ENCODE measurements around the gene KRT78.

Gene KRT78

DNA sequence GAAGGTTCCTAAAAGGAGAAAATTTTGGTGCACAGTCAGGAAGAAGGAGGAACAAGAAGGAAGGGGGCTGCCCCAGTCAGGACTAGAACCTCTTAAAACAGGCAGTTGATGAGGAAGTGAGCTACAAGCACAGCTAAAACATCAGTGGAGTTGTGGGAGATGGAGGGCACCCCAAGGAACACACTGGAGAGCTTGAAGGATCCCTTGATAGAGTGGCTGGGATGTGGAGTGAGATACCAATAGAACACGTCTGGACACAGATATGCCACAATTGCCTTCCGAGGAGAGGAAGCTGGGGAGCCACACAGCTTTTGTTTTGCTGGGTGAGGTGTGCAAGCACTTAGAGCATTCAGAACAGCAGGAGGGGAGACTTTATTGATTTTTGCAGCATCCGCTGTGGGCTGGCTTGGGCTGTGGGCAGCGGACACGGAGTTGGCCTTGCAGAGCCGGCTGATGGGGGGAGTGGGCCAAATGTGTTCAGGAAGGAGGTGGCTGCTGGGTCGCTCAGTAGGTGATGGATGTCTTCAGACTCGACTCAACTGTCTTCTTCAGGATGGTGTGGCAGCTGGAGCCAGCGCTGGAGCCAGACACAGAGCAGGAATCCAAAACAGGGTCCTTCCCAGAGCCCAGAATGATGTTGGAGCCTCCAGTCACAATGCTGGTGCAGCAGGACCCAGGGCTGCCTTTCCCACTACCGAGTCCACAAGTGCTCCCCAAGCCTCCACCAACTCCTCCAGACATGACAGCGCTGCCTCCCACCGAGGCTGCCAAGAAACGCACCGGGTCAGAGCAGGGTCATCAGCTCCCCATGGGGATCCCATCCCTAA is 10.0 kb downstream of the KRT78 start:
- no peak for DNase-seq

DNA sequence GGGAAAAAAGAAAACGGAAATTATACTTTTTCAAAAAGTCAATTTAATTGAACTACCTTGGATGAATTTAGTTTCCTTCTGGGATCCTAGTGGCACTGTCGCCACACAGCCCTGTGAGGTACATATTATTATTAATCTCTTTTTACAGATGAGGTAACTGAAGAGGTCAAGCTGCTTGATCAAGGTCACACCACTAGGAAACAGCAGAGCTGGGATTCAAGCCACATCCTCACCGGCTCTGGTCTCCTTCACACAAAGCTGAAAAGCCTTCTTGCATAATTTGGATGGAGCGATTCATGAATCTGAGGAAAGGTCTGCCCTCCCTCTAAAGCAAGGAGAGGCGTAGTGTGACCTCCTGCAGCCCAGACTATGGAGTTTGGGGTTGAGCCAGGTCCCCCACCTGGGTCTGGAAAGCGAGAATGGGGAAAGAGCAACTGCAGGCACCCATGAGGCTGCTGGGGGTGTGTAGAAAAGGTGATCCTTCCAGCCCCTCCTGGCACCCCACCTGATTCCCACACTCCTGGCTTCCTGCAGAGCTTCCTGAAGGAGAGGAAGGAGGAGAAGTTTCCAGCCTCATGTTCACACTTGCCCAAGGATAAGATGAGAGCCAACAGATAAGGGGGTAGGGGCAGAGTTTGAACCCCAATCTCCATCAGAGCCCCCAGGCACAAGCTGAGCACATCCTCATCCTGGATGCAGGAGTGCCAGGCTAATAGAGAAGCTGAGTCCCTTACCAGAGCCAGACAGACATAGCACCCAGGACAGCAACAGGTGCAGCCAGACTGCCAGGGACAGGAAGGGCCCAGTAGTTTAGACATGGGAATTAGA is 10.8 kb downstream of the KRT78 start:
- no peak for DNase-seq

DNA sequence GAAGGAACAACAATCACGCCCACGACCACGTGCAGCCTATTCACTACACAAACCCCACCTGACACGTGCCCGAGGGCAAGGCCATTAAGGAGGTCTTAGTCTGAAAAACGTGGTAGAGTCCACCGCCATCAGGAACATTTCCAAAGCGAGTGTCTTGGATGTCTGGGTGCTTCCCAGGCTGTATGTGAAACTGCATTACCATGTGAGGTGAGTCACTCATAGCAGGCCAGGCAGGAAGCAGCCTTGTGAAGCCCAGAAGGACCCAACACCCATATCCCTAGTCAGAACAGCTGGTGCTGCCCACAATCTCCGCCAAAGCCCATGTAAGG is 11.4 kb downstream of the KRT78 start:
- DNase-seq: no peak

DNA sequence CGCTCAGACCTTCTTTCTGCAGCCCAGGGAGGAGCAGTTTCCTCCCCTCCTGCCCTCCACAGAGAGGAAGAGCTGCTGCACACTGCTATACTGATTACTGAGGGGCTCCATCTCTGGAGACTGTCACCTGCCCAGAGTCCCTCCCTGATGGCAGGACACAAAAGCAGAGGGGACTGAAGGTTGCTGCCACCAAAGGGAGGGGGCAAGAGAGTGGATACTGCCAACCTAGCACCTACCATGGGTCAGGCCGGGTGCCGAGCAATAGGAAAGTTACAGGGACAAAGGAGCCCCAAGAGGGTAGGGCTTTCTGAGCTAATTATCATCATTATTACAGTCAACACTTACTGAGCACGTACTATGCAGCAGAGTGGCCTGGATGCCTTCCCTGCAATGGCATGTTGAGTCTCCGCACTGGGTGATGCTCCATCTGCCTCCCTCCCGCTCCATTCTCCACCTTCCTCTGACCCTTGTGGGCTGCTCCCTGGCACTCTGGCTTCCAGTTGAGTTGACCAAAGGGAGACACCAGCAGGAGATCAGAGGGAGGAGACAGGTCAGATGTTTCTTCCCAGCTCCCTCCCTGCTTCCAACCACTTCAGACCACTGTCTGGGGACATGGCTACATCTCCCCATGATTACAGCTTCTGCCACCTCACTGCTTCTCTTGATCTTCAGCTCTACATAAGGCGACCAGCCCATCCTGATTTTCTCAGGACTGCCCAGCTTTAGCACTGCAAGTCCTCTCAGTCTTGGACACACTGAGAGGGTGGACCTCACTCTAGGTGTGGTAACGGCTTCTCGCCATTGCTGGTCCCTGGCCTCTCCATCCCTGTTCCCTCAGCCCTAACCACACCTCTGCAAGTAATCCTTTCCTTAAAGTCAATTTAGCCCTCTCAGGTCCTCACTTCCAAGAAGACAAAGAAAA is 12.0 kb downstream of the KRT78 start:
- DNase-seq: no peak

DNA sequence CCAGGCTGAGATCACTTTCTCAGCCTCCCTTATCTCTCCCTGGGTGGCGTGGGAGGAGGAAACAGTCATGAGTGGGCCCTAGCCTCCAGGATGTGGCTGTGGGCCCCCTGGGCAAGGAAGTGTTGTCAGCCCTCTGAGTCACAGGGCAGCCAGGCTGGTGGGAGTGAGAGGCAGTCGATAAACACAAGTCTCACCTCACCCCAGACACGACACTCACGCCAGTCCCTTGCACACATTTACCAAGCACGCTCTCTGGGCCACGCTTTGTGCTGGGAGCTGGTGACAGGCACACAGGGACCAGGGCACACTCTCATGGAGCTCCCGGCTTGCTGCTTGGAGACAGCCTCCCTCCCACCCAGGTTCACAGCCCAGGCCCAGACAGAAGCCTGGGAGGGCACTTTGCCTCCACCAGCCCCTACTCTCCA is 12.7 kb downstream of the KRT78 start:
- DNase-seq: peak; percentile 76

DNA sequence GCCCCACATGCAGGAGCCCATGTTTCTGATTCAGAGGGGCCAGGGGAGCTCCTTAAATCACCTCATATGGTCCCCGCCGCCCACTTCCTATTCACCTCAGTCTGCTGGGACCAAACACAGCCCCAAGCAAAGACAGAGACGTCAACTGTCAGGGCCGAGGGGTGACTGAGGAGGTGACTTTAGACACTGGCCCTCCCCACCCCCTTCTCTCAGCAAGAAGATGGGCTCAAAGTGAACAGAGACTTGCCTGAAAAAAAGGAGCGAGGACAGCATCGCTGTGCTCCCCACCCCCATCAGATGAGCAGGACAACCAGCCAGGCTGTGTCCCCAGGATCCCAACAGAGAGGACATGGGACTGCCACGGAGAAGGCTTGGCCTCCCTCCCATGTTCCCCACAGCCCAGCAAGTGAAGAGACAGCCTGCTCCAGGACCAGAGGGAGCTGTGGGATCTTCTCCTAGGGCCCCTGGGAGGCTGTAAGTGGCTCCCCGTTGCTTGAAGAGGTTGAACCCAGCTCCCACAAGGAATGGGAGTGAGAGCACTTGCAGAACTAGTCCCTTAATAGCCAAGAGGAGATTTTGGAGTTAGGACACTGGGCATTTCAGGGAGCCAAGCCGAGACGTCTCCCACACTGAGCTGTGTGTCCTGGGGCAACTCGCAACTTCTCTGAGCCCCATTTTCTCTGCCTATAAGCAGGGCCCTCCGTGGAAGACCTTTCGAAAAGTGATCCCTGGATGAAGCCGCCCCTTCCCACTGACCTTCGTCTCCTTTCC is 13.3 kb downstream of the KRT78 start:
- DNase-seq: peak; percentile 11

DNA sequence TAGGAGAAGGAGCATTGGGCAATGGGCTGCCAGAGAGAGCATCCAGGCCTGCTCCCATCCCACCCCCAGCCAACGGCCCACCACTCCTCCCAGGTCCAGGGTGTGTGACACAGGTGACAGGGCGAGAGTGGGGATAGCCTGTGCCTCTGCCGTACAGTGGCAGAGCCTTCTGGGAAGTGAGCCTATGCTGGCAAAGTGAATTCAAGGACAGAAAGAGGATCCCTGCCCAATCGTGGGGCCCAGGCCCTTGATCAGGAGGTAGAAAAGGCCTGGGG is 14.1 kb downstream of the KRT78 start:
- no peak for DNase-seq

DNA sequence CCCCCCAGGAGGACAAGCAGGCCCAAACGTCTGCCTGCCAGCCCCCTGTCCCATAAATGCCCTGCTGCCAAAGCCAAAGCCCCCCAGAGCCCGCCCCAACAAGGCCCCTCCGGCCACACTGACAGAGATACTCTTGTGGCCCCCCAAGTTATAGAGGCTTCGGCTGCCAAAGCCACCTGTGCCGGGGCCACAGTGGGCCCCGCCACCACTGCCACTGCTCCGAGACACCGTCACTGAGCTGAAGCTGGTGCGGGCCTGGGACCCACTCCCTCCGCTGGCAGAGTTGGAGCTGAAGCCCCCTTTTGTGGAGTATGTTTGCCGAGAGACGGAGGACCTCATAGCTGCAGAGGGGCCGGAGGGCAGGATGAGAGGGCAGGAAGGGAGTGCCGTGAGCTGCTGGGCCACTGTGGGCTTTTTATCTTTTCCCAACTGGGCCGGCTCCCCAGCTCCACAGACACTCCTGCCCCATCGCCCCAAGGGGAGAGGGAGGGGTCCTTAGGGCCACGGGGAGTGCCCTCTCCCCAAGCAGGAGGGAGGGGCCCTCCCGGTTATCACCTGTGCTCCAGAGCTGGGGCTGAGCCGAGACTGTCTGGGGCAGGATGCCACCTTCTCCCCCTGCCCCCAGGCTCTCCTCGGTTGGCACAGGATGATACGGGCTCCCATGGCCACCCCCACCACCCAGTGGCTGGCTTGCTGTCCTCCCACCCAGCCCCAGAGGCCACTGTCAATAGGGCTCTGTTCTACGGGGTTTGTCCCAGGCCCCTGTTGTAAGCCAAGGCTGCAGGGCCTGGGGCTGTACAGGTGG is 14.7 kb downstream of the KRT78 start, which contains the start of gene KRT79:
KRT79 (minus strand) TSS at position 390 of the 805 bp plus-strand sequence; CDS start at position 339, 51 bp downstream.
- no peak for DNase-seq

DNA sequence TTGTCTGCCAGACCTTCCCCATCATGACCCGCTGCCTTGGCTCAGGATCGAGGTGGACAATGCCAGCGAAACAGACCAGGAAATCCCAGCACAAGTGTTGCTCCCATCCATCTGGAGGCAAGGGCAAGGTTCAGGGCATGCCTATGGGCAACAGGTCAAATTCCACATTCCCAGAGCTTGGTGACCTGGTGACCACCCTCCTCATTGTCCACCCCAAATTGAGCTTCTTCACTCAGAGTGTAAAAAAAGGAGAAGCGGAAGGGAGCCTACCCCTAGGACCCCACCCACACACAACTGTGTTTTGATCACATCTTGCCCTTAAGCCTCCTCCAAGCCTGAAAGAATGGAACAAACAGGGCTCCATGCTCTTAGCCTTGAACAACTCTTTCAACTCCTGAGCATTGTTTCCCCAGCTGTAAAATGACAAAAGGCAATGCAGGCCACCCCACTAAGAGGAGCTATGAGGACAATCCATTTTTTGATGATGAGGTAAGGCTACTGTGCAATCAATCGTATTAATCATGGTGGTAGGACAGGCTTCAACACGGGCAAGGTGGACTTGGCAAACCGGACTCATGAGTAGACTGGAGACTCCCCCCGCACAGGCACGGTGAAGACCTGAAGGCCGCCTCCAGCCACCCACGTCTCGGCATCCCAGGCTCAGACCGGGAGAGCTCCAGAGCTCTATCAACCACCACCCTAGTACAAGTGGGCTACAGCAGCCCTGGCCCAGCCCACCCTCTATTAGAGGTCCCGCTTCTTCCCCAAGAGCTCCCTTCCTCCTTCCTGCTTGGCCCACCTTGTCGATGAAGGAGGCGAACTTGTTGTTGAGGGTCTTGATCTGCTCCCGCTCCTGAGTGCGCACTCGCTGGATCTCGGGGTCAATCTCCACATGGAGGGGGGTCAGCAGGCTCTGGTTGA is 15.5 kb downstream of the KRT78 start:
- no peak for DNase-seq

DNA sequence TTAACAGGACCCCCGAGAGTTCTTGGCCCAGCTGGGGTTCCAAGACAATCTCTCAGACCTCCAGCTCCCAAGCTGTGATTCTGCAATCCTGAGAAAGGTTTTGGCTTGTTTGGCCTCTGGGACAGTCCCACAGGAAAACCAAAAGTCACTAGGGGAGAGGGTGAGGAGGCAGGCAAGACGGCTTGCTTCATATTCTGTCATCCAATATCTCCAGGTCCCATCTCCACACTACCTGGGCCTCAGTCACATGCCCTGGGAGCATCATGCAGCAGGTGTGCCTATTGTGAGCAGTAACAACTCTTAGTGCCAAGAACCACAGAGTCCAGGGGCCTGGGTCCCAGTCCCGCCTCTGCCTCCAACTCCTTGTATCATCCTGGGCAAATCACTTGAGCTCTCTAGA is 16.3 kb downstream of the KRT78 start:
- no peak for DNase-seq

DNA sequence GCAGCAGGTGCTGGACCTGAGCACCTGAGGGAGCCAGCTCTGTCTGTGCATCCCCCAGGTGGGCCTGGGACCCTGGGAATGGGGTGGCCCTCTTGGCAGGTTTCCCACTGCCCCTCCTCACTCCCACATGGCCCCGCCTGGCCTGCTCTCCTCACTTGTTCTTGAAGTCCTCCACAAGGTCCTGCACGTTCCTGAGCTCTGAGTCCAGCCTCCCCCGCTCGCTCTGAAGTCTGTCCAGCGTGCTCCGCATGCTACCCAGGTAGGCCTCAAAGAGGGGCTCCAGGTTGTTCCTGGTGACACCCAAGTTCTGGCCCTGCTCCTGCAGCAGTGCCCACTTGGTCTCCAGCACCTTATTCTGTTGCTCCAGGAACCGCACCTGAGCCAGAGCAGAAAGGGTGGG is 17.5 kb downstream of the KRT78 start:
- DNase-seq: no peak

DNA sequence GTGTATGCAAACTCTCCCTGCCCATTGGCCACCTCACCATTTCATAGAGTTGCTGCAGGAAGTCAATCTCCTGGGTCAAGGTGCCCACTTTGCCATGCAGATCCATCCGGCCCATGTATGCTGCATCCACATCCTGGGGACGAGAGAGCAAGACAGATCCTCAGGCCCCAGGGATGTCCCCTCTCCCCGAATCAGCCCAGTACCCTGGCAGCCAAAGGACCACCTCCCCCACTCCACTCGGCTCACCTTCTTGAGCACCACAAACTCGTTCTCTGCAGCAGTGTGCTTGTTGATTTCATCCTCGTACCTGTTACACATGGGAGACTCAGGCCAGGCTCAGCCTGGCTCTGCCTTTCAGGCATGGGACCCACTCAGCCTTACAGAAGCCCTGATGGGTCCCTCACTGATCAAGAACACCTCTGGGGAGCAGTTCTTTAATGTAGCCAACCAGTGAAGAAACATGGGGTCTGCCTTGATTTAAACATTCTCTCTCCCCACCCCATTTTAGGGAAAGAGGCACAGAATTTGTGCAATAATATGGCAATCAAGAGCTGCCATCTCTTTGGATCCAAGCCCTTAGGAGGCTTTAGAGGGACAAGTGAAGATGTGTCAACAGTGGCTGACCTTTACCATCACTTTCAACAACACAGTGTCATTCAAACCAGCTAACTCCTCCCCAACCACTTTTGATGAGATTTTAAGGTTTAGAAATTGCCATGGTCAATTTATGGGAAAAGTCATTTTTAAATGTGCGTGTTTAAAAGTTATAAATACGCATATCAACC is 18.6 kb downstream of the KRT78 start:
- no peak for DNase-seq

DNA sequence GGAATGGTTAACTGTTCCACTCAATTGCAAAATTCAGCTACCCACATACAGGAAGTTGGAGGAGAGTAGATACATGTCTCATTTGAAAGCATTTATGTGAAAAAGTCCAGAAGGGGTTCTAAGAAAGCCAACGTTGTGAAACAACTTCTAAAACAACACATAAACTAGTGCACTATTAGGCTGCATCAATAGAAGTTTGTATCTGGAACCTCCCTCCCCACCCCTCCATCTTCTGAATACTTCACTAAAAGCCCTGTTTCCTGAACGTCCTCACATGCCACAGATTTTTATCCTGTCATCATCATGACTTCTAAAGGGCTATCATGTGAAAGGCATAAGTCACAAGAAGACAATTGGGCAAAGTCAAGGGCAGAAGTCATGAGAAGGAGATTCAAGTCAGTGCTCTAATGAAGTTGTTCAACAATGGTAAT is 20.2 kb downstream of the KRT78 start:
- DNase-seq: no peak

DNA sequence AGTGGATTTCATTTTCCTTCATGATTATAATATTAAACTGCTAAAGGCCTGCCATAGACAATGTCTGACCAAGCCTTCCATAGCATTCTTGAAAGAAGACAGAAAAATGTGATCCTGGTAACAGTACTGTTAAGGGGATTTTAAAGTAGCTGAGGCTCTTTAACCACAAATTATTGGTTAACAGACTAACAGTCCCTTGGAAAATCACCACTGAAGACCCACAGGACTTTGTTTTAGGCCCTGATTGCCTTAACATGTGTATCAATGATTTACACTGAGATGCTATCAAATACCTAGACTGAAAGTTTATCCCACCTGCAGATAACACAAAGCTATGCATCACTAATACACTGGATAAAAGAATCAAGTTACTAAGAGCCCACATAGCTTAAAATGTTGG is 20.6 kb downstream of the KRT78 start:
- no peak for DNase-seq

DNA sequence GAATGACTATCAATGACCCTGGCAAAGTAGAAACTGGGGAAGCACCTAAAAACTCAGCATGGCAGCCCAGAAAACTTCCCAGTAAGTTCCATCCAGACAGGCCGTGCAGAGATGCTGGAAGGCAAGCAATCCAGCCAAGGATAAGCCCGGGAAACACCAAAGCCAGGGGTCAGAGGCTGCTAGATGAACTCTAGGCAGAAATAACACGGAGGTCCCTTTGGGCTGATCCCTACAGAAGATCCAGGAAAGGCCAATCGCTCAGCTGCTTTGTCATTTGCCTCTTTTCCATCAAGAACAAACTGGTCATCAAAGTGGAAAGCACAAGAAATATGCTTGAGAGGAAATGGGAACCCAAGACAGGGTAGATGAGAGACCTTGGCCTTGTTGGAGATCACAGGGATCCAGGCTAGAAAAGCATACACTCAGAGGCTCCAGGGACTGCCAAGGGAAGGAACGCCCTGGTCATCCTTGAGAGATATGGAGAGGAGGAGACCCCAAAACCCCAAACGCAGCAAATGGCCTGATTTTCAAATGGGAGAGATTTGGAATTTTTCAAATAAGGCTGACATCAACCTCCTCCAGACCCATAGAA is 21.2 kb downstream of the KRT78 start:
- DNase-seq: no peak

DNA sequence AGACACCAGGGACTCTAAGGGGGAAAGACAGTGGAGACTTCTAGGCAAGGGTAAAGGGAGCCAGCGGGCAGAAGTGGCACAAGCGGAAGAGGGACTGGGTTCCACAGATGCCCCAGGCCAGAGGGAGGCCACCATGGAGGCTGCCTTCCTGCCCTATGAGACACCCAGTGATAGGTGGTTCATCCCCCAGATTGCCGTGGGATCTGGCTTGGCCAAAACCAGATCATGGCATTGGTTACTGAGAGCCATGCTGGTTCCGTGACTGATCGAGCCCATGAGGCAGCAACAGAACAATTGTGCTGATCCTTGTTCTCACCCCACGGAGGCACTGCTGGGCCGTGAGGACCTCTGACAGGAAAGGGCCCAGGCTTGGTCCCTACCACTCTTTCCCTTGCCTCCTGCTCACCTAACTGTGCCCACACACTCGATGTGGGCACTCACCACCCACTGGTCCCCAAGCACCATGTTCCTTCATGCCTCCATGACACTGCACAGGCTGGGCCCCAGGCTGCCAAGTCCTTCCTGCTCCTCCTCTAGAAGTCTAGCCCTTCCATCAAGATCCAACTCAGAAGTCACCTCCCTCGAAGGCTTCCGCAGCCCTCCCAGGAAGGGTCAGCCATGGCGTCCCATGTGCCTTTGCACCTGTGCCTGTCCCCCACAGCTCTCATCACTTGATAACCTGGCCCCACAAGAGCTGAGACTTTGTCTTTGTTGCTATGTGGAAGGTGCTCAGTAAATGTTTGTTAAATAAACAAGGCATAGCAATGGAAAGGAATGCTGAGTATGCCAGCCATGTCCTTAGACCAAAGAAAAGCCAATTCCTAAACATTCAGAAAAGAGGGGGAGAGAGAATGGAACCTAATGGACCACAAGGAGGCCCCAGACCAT is 21.9 kb downstream of the KRT78 start:
- DNase-seq: no peak

DNA sequence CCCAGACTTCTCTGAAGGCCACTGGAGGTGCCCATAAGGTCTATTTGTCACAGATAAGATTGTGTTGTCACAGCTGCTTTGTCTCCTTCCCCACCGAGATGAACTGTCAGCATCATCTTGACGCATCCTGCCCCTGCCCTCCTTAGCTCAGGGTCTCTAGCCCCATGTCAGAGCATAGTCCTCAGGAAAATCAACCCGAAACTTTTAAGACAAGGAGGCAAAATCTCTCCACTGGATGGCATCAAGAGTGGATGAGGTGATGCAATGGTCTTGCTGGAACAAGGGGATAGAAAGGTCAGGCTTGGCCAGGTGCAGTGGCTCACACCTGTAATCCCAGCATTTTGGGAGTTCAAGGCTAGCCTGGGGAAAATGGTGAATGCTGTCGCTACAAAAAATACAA is 22.8 kb downstream of the KRT78 start:
- DNase-seq: no peak

DNA sequence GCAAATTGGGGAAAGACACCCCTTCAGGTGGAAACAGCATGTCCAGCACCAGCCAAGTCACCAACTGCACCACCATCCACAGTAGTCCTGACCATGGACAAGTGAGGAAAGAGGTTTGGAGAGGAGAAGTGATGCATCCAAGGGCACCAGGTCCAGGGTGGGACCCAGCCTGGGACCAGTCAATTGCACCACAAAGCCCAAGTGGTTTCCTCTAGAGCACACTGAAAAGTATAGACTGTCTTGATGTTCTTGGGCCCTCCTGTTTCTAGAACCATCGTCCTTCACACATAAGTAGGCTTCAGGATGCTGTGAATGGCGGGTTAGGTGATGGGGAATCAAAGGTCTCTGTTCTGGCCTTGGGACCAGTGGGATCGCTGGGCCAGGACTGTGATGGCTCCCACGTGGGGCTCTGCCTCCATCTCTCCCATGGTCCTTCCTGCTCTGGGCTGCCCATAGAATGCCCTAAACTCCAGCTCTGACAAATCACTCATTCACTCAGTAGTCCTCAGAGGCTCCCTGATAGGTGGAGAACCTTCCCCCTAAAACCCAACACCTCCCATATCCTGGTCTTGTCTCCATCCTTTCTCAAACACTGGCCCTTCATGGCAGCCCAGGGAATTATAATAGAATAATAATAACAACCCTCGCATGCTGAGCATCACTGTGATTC is 23.9 kb downstream of the KRT78 start:
- DNase-seq: no peak
